NCI-H526 treated with DMSO at 0.1 percent for 48 hours (cell line): ENCODE results near the gene CLEC10A.

Source experiments
- DNase-seq: peaks from one replicate; lab custom pipeline; 2025; lab: John Stamatoyannopoulos, UW

CLEC10A gene

GRCh38 chr17:7038025-7038862 lies 41.8 kb downstream of the CLEC10A start:
- no peak for DNase-seq

GRCh38 chr17:7035591-7036368 lies 44.3 kb downstream of the CLEC10A start, which contains the start of gene SLC16A13:
TSS of gene SLC16A13 (plus strand) at chr17:7036015. CDS start at chr17:7036383, 368 bp downstream.
- peak; percentile 63 for DNase-seq

DNA sequence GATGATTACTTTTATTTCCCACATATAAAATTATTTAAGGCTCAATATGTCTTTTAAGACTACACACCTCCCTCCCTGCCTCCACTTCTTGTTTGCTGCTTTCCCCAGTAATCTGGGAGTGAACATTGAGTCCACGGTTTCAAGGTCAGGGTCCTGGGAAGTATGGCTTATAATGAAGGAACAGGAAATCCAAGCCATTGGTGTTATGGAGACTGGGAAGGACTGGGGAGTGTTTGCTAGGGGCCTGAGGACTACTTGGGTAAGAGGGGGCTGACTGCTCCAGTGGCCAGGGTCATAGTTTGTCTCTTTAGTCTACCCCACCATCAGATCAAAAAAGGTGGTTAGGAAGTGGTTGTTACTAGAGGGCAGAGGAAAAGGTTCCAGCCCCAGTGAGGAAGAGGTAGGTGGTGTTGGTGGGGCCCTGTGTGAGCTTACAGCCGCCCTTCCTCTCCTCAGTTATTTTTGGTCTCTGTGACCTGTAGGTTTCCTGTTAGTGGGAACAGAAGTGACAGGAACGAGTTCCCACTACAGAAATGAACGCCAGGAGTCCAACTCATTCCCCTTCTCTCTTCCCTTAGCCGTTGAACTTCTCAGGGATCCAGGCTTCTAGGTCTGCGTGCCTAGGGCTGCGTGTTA lies 45.0 kb downstream of the CLEC10A start:
- no peak for DNase-seq

GRCh38 chr17:7029659-7030058 lies 50.4 kb downstream of the CLEC10A start:
- no peak for DNase-seq

DNA sequence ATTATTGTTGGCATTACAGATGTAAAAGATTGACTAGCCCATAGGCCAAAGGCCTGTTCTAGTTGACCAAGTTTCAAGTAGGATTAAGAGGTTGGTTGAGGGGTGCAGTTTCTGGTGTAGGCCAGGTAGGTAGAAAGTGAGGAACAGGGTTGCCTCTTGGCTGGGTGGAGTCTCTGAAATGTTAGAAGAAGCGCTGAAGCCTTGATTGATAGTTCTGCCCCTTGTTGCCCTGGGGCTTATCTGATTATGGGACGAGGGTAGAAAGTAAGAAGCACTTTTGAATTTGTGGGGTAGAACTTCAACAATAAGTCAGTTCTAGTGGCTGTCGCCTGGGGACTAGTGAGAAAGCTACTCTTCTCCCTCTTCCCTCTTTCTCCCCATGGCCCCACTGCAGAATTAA lies 51.0 kb downstream of the CLEC10A start:
- no peak for DNase-seq

DNA sequence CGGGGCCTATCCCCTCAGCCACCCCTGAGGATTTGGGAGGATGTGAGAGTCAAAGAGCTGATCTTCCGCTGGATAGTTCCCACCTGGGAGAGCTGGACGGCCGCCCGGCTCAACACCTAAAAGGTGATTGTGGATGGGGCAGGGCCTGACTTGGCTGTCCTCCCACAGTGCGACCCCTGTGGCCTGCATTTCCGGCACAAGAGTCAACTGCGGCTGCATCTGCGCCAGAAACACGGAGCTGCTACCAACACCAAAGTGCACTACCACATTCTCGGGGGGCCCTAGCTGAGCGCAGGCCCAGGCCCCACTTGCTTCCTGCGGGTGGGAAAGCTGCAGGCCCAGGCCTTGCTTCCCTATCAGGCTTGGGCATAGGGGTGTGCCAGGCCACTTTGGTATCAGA lies 52.7 kb downstream of the CLEC10A start:
- DNase-seq: no peak

- no peak for DNase-seq
These were observed 53.5 kb downstream of the CLEC10A start for GRCh38 chr17:7026471-7027115.

- DNase-seq: no peak
These were observed 54.8 kb downstream of the CLEC10A start for GRCh38 chr17:7025245-7025644.
